ENCODE results near the gene HSFX3. TPM values are rescaled to one million over a fixed set of nuclear protein-coding genes. Genes with fewer than 3 reads are reported as not detected.

The HSFX3 gene
- total RNA-seq, 2 experiments from 2014 or later = not detected

GRCh38 chrX:149508467-149508866, 41.3 kb downstream of the HSFX3 start:
- H3K4me1 ChIP-seq (ENCODE audit: insufficient read depth, low read length, poor library complexity, severe bottlenecking) = peaks cover 13% of the 10 kb centered on the region
- no peak for DNase-seq (ENCODE audit: low spot score)
- no peaks in the 10 kb centered on the region for H4K20me1 ChIP-seq (ENCODE audit: insufficient read depth, low read length)
- BruUV-seq (replicated peaks) = no TSS peak
- H3K9me2 ChIP-seq (ENCODE audit: insufficient read depth, low read length) = no peaks in the 10 kb centered on the region
- TF ChIP-seq EZH2phosphoT487 (IDR thresholded peaks at IDR 0.05; ENCODE audit: borderline replicate concordance, low read depth, low read length) = no peak
- no peak for TF ChIP-seq CTCF (conservative IDR thresholded peaks at IDR 0.05; ENCODE audit: low read length)
- ChIA-PET CTCF (ENCODE audit: unreplicated experiment) (no interaction called here), POLR2A (interaction anchor here (1.3 kb wide), 1 partner anchor 22 kb away, joined by 3 read pairs; no protein-coding TSS in a partner anchor)
- no peaks in the 10 kb centered on the region for H3K36me3 ChIP-seq (ENCODE audit: insufficient read depth, low read length)
- H3K27ac ChIP-seq (ENCODE audit: low read depth, low read length, poor library complexity, severe bottlenecking) = no peak overlapping the region
- H3K79me2 ChIP-seq (ENCODE audit: insufficient read depth, low read depth, low read length) = no peaks in the 10 kb centered on the region; the same call in 1 of the 2 replicates
- no peak overlapping the region for H3K4me2 ChIP-seq (ENCODE audit: low read length)
- no peak overlapping the region for H2AFZ ChIP-seq (ENCODE audit: low read length)
- no peak overlapping the region for H3K4me3 ChIP-seq (ENCODE audit: low read depth, low read length, poor library complexity, severe bottlenecking)
- no peaks in the 10 kb centered on the region for H3K9me3 ChIP-seq (ENCODE audit: low read length)
- intact Hi-C loops (cut with micrococcal nuclease; ENCODE audit: unreplicated experiment) = no loop called here

GRCh38 chrX:149506349-149506748, 43.4 kb downstream of the HSFX3 start:
- ChIA-PET POLR2A (interaction anchor here (2.6 kb wide), 1 partner anchor 33 kb away, joined by 16 read pairs; the partner anchor contains the start of gene EOLA1), CTCF (ENCODE audit: unreplicated experiment) (no interaction called here)
- Histone ChIP-seq H3K9me2 (ENCODE audit: insufficient read depth, low read length) (no peaks in the 10 kb centered on the region), H3K4me2 (ENCODE audit: low read length) (0 out of 2 replicates have a peak overlapping the region, but pooled peaks have one; percentile 71), H3K4me1 (ENCODE audit: insufficient read depth, low read length, poor library complexity, severe bottlenecking) (peaks cover 27% of the 10 kb centered on the region), H4K20me1 (ENCODE audit: insufficient read depth, low read length) (no peaks in the 10 kb centered on the region), H3K79me2 (ENCODE audit: insufficient read depth, low read depth, low read length) (no peaks in the 10 kb centered on the region; the same call in 1 of the 2 replicates), H2AFZ (ENCODE audit: low read length) (no peak overlapping the region), H3K36me3 (ENCODE audit: insufficient read depth, low read length) (peaks cover 15% of the 10 kb centered on the region), H3K27ac (ENCODE audit: low read depth, low read length, poor library complexity, severe bottlenecking) (no peak overlapping the region), H3K9me3 (ENCODE audit: low read length) (no peaks in the 10 kb centered on the region), H3K4me3 (ENCODE audit: low read depth, low read length, poor library complexity, severe bottlenecking) (no peak overlapping the region)
- no peak for TF ChIP-seq EZH2phosphoT487 (IDR thresholded peaks at IDR 0.05; ENCODE audit: borderline replicate concordance, low read depth, low read length)
- TF ChIP-seq CTCF (conservative IDR thresholded peaks at IDR 0.05; ENCODE audit: low read length) = no peak
- no peak for DNase-seq (ENCODE audit: low spot score)
- intact Hi-C loops (cut with micrococcal nuclease; ENCODE audit: unreplicated experiment) = no loop called here
- BruUV-seq (replicated peaks) = no TSS peak

GRCh38 chrX:149505671-149506070, 44.1 kb downstream of the HSFX3 start:
- Histone ChIP-seq H3K4me3 (ENCODE audit: low read depth, low read length, poor library complexity, severe bottlenecking) (peak overlapping the region; percentile 89), H3K79me2 (ENCODE audit: insufficient read depth, low read depth, low read length) (no peaks in the 10 kb centered on the region; the same call in 1 of the 2 replicates), H4K20me1 (ENCODE audit: insufficient read depth, low read length) (no peaks in the 10 kb centered on the region), H3K4me1 (ENCODE audit: insufficient read depth, low read length, poor library complexity, severe bottlenecking) (peaks cover 27% of the 10 kb centered on the region), H3K27ac (ENCODE audit: low read depth, low read length, poor library complexity, severe bottlenecking) (peak overlapping the region; percentile 76), H2AFZ (ENCODE audit: low read length) (peak overlapping the region; percentile 67), H3K9me3 (ENCODE audit: low read length) (no peaks in the 10 kb centered on the region), H3K4me2 (ENCODE audit: low read length) (peak overlapping the region; percentile 71), H3K9me2 (ENCODE audit: insufficient read depth, low read length) (no peaks in the 10 kb centered on the region), H3K36me3 (ENCODE audit: insufficient read depth, low read length) (peaks cover 22% of the 10 kb centered on the region)
- intact Hi-C loops (cut with micrococcal nuclease; ENCODE audit: unreplicated experiment) = loop anchor here (2.0 kb wide), 1 partner anchor 33 kb away; no protein-coding TSS in a partner anchor
- no peak for DNase-seq (ENCODE audit: low spot score)
- ChIA-PET POLR2A (interaction anchor here (0.8 to 2.6 kb wide), 2 partner anchors 10 to 34 kb away, joined by 3 to 16 read pairs; partner anchors contain the start of gene EOLA1), CTCF (ENCODE audit: unreplicated experiment) (no interaction called here)
- no TSS peak for BruUV-seq (replicated peaks)
- TF ChIP-seq EZH2phosphoT487 (IDR thresholded peaks at IDR 0.05; ENCODE audit: borderline replicate concordance, low read depth, low read length) (no peak), CTCF (conservative IDR thresholded peaks at IDR 0.05; ENCODE audit: low read length) (no peak)

All from OCI-LY7 (cell line).